ENCODE data around the gene GPR108. TPM values are rescaled to one million over a fixed set of nuclear protein-coding genes. Genes with fewer than 3 reads are reported as not detected.

Gene GPR108
- polyA plus RNA-seq, 1 donor from 2014 or later: 24.6 TPM

GRCh38 chr19:6687114-6687513, 50.3 kb downstream of the GPR108 start:
- Histone ChIP-seq H3K9me3 (ENCODE audit: low read length) (no peaks in the 10 kb centered on the region), H3K27me3 (ENCODE audit: insufficient read depth, low read depth, low read length) (no peaks in the 10 kb centered on the region), H4K20me1 (ENCODE audit: insufficient read depth) (no peaks in the 10 kb centered on the region), H3K4me2 (ENCODE audit: low read length) (no peak overlapping the region), H3K36me3 (ENCODE audit: insufficient read depth, low read length) (no peaks in the 10 kb centered on the region), H3K79me2 (replicated peaks; ENCODE audit: insufficient read depth, low read length) (no peaks in the 10 kb centered on the region), H3K4me3 (ENCODE audit: low read length) (no peak overlapping the region), H3K27ac (ENCODE audit: low read length) (no peak overlapping the region), H3K9ac (ENCODE audit: low read length) (no peak overlapping the region), H3F3A (ENCODE audit: insufficient read depth, low read length, poor library complexity, severe bottlenecking) (no peaks in the 10 kb centered on the region), H2AFZ (ENCODE audit: low read depth, low read length) (no peak overlapping the region), H3K9me2 (ENCODE audit: insufficient read depth, low read length) (no peaks in the 10 kb centered on the region)
- TF ChIP-seq SMC3 (conservative IDR thresholded peaks at IDR 0.05; ENCODE audit: poor library complexity) (no peak), RAD21 (conservative IDR thresholded peaks at IDR 0.05) (no peak), MXI1 (conservative IDR thresholded peaks at IDR 0.05; ENCODE audit: poor library complexity, severe bottlenecking) (no peak), TAF1 (IDR thresholded peaks at IDR 0.05; ENCODE audit: low read depth) (no peak), EZH2 (IDR thresholded peaks at IDR 0.05; ENCODE audit: borderline replicate concordance, insufficient read depth, low read length, poor library complexity, severe bottlenecking) (no peak), REST (IDR thresholded peaks at IDR 0.05; ENCODE audit: borderline replicate concordance) (no peak), CTCF (IDR thresholded peaks at IDR 0.05; ENCODE audit: poor library complexity, severe bottlenecking) (no peak)

- no peaks in the 10 kb centered on the region for H4K20me1 ChIP-seq (ENCODE audit: insufficient read depth)
- no peak overlapping the region for H3K9ac ChIP-seq (ENCODE audit: low read length)
- no peaks in the 10 kb centered on the region for H3K27me3 ChIP-seq (ENCODE audit: insufficient read depth, low read depth, low read length)
- no peak overlapping the region for H3K27ac ChIP-seq (ENCODE audit: low read length)
- no peak for TF ChIP-seq SMC3 (conservative IDR thresholded peaks at IDR 0.05; ENCODE audit: poor library complexity)
- no peak for TF ChIP-seq REST (IDR thresholded peaks at IDR 0.05; ENCODE audit: borderline replicate concordance)
- no peak for TF ChIP-seq EP300 (conservative IDR thresholded peaks at IDR 0.05; ENCODE audit: poor library complexity, severe bottlenecking)
- TF ChIP-seq RAD21 (conservative IDR thresholded peaks at IDR 0.05): no peak
- no peak for TF ChIP-seq TAF1 (IDR thresholded peaks at IDR 0.05; ENCODE audit: low read depth)
- TF ChIP-seq POLR2AphosphoS5 (IDR thresholded peaks at IDR 0.05): no peak
- no peak for TF ChIP-seq MXI1 (conservative IDR thresholded peaks at IDR 0.05; ENCODE audit: poor library complexity, severe bottlenecking)
- TF ChIP-seq CTCF (IDR thresholded peaks at IDR 0.05; ENCODE audit: poor library complexity, severe bottlenecking): no peak
- TF ChIP-seq EZH2 (IDR thresholded peaks at IDR 0.05; ENCODE audit: borderline replicate concordance, insufficient read depth, low read length, poor library complexity, severe bottlenecking): no peak
- no peaks in the 10 kb centered on the region for H3K9me3 ChIP-seq (ENCODE audit: low read length)
- no peak overlapping the region for H3K4me3 ChIP-seq (ENCODE audit: low read length)
- H3K9me2 ChIP-seq (ENCODE audit: insufficient read depth, low read length): no peaks in the 10 kb centered on the region
- no peaks in the 10 kb centered on the region for H3K79me2 ChIP-seq (replicated peaks; ENCODE audit: insufficient read depth, low read length)
- no peak overlapping the region for H3K4me2 ChIP-seq (ENCODE audit: low read length)
- no peak overlapping the region for H2AFZ ChIP-seq (ENCODE audit: low read depth, low read length)
- H3F3A ChIP-seq (ENCODE audit: insufficient read depth, low read length, poor library complexity, severe bottlenecking): no peaks in the 10 kb centered on the region
- H3K36me3 ChIP-seq (ENCODE audit: insufficient read depth, low read length): no peaks in the 10 kb centered on the region
Measured at GRCh38 chr19:6686628-6686975, 50.8 kb downstream of the GPR108 start.
